Measurements from ENCODE around the gene PYCR2.
"Not testable (repeated sequence)": the region's sequence is repeated elsewhere in the genome, so short reads cannot be mapped to it uniquely, and the experiment has no call there.

The PYCR2 gene

GRCh38 chr1:225941942-225942222, 17.8 kb upstream of the PYCR2 start:
- DNase-seq: no peak

- DNase-seq: no peak
Measured at GRCh38 chr1:225941187-225941941, 17.3 kb upstream of the PYCR2 start, which contains the start of gene LEFTY2. LEFTY2 (minus strand) TSS chr1:225941220; CDS start chr1:225941140, 80 bp downstream.

GRCh38 chr1:225940385-225941151, 16.5 kb upstream of the PYCR2 start:
- no peak for DNase-seq

GRCh38 chr1:225939939-225940310, 15.9 kb upstream of the PYCR2 start:
- DNase-seq: not testable (repeated sequence)

DNA sequence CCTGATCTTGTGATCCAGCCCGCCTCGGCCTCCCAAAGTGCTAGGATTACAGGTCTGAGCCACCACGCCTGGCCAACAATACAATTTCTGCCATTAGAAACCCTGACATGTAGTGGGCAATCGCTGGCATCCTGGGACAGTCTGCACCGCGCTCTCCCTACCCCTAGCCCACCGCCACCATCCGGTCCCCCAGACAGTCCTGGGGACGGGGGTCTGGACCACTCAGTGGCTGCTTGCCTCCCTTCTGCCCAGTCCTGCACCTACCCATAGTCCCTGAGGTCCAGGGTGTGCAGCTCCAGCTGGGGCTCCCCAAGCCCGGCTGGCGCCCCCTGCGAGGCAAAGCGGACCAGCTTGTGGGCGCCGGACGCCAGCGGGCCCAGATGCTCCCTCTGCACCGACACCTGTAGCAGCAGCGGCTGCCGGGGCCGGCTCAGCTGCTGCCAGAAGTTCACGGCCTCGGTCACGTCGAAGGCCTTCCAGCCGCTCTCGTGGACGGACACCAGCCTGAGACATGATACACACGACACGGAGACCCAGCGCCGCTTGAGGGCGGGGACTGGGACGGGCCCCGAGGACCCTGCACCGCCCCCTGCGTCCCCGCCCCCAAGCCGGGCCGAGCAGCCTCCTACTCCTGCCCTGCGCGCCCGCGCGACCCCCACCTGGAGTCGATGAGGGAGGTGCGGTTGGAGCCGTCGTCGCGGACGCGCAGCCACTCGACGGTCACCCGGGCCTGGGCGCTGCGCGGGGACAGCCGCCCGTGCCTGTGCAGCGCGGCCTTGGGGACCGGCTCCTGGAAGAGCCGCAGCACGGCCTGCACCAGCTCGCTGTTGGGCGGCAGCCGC, 15.3 kb upstream of the PYCR2 start:
- not testable (repeated sequence) for DNase-seq

- no peak for DNase-seq
Measured at GRCh38 chr1:225937048-225937968, 13.3 kb upstream of the PYCR2 start.

DNA sequence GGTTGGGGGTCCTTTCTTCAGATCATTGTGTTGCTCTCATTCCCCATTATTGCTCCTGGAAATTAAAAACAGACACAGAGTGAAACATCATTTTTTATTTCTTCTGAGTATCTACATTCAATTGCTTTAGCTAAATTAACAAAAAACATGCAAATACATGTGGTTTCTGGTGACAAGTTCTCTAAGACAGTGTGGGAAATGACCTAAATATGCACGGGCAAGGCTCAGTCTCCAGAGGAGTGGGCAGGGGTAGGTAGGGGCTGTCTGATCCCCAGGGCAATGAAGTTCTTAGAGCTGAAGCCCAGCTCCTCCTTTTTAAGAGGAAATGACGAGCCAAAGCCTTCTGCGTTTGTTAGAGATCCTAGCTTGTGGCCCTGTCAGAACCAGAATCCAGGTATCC, 12.5 kb upstream of the PYCR2 start:
- DNase-seq: no peak

- DNase-seq: not testable (repeated sequence)
Measured at GRCh38 chr1:225936086-225936485, 12.0 kb upstream of the PYCR2 start.

GRCh38 chr1:225934711-225935110, 10.7 kb upstream of the PYCR2 start:
- no peak for DNase-seq

DNA sequence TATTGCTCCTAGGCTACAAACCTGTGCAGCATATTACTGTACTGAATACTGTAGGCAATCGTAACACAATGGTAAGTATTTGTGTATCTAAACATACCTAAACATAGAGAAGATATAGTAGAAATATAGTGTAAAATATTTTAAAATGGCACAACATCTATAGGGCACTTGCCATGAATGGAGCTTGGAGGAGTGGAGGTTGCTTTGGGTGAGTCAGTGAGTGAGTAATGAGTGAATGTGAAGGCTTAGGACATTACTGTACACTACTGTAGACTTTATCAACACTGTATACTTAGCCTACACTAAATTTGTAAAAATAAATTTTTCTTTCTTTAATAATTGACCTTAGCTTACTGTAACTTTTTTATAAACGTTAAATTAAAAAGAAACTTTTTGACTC, 9.0 kb upstream of the PYCR2 start:
- DNase-seq: no peak

DNA sequence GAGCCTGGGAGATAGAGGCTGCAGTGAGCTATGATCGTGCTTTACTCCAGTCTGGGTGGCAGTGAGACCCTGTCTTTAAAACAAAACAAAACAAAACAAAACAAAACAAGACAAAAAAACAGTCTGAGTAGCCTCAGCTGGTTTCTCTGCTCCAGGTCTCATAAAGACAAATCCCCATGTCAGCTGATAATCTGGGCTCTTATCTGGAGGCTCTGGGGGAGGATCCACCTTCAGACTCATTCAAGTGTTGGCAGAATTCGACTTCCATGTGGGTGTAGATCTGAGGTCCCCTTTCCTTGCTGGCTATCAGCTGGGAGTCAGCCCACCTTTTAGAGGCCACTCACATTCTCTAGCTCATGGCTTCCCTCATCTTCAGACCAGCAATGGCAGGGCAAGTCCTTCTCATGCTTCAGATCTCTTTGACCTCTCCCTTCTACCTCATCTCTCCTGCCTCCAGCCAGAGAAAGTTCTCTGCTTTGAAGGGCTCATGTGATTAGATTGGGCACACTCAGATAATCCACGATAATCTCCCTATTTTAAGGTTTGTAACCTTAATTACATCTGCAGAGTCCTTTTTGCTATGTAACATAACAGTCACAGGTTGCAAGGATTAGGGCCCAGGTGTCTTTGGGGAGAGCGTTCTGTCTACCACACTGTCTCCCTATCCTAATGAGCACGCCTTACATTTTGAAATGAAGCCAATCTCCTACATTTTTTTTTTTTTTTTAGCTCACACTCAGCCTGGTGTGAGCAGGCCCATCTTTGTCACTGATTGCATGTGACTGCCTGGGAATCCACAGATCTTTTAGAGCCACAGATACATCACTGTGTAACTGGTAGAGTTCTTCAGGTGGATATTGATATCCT, 7.5 kb upstream of the PYCR2 start:
- peak; percentile 79 for DNase-seq

DNA sequence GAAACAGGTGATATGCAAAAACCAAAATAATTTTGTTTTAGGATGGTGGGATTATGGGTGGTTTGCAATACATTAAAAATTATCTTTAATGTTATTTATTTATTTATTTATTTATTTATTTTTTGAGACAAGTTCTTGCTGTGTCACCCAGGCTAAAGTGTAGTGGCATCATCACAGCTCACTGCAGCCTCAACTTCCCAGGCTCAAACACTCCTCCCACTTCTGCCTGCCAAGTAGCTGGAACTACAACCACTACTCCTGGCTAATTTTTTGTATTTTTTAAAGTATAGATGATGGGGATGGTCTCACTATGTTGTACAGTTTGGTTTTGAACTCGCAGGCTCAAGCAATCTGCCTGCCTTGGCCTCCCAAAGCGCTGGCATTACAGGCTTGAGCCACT, 6.5 kb upstream of the PYCR2 start:
- no peak for DNase-seq

DNA sequence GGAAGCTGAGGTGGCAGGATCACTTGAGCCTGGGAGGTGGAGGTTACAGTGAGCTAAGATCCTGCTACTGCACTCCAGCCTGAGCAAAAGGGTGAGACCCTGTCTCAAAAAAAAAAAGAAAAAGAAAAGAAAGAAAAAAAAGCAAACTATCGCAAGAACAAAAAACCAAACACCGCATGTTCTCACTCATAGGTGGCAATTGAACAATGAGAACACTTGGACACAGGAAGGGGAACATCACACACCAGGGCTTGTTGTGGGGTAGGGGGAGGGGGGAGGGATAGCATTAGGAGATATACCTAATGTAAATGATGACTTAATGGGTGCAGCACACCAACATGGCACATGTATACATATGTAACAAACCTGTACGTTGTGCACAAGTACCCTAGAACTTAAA, 5.4 kb upstream of the PYCR2 start:
- not testable (repeated sequence) for DNase-seq

DNA sequence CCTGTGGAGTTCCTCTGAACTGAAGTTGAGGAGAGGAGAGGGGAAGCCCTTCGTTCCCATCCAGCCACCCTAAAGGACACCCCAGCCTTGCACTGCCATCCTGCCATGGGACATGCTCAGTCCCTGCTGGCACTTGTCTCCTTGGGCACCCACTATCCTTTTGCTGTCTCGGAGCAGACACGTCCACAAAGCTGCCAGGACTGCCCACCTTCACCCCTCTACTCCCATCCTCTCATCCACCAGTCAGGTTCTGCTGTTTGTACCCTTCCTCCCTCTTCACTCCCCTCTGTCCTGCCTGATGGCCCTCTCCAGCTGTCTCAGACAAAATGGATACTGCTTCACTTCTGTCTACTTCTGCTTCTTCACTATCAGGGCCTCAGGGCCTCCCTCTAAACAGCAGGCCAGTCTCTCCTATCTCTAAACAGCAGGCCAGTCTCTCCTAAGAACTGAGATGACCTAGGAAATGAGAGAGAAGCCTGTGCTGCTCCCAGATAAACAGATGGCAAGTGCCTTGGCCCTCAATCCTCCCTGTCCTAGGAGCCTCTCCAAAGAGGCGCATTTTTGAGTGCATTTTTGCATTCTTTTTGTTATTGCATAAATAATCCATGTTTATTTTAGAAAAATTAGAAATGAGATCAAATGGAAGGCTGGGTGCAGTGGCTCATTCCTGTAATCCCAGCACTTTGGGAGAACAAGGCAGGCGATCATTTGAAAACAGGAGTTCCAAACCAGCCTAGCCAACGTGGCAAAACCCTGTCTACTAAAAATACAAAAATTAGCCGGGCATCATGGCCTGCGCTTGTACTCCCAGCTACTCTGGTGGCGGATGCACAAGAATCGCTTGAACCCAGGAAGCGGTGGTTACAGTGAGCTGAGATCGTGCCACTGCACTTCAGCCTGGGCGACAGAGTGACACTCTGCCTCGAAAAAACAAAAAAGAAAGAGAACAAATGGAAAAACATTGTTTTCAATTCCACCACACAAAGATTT, 4.4 kb upstream of the PYCR2 start:
- DNase-seq: peak; percentile 99

DNA sequence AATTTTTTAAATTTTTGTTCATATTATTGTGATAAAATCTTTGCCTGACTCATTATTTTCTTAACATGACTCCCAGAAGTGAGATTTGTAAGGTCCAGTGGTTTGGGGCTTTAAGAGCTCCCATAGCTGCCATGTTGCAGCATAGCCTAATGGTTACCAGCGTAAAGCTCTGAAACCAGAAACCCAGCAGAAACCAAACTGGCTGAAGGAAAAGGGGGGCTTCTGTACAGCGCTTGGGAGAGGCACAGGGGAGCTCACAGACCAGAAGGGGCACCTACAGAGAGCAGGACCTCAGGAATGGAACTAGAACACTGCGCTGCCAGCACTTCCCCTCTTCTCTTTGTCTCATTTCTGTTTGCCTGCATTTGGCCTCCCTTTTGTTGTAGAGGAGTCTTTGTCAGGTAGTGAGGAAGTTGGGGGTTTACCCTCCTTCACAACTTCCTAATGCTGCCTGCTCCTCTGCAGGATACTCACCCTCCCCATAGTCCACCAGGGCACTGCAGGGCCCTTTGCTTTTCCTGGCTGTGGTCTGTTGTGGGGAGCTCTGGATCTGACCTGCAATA, 2.6 kb upstream of the PYCR2 start:
- peak; percentile 38 for DNase-seq

DNA sequence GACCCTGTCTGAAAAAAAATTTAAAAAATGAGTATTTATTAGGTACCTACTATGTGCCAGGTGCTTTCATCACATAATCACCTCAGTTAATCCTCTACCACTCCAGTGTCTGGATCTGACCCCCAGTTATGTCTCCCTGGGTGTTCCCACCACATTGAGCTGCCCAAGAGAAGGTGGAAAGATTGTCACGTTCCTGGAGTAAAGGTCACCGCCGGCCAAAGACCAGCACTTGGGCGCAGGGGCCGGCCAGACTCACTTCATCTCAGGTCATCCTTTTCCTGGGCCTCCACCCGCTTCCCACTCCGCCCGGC, 714 bp downstream of the PYCR2 start:
- no peak for DNase-seq

DNA sequence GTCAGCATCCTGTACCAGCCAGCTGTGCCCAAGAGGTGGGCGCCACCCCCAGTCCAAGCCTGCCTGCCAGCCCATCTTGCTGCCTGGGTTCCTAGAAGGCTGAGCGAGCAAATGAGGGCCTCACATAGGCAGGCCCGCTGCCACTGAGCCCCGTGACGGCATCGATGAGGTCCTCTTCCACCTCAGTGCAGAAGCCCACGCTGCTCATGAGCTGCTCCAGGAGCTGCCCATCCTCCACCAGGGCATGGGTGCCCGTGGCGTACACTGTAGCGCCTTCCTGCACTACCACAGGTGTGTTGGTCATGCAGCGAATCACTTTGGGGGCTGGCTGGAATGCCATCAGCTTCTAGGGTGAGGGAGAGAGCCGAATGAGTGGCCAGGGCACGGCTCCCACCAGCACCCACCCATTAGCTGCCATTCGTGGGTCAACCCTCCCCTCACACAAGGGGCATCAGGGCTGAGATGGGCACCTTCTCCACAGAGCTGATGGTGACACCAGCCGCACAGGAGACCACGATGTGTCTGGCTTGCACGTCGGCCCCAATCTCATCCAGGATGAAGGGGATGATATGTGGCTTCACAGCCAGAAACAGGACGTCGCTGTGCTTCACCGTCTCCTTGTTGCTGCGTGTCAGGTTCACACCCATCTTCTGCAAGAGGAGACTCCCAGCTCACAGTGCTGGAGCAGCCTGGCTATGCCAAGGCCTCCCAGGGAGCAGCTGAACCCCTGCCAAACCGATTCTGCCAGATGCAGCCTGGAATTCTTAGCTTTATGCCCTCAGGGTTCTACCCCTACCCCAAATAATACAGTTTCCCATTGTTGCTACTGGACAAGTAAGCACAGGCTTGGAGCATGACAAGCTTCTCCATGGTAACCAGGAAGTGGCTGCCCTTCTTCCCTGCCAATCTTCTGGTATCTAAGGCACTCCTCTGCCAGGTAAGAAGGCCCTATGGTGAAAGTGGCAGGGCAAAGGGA, 2.0 kb downstream of the PYCR2 start:
- no peak for DNase-seq

- DNase-seq: peak; percentile 81
Measured at GRCh38 chr1:225919906-225920305, 4.1 kb downstream of the PYCR2 start.

DNA sequence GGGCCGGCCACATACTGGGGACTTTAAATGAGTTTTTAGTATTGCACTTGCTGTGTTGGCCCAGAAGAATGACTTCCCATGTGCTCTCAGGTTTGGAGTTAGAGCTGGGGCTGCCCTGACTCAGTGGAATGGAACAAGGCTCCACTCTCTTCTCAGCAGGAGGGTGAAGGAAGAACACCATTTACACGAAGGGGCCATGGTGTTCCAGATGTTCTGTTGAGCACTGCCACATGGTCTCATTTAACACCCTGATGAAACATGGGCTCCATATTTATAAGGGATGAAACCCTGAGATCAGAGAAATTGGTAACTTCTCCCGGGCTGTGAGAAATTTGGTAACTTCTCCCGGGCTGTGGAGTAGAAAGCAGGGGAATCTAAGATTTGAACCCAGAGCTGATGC, 5.8 kb downstream of the PYCR2 start:
- no peak for DNase-seq
